HFF-Myc (cell line): ENCODE results near the gene CCL15.
A peak's percentile ranks its signal among the peaks of the same experiment; 100 is the strongest.

ENCODE experiments used
- DNase-seq: peaks from one replicate; pipeline ENCODE4 v3.0.0-alpha.2; 2011; ENCODE audit warnings: low read depth; ENCODE audit errors: extremely low read depth
- H3K4me3 ChIP-seq: replicated peaks from 2 replicates; pipeline ENCODE4 v1.5.1; 2011; ENCODE audit warnings: low read depth, mild to moderate bottlenecking, control low read depth, low read length
- CTCF ChIP-seq: IDR thresholded peaks from 2 replicates; pipeline ENCODE4 v1.5.1; 2012; ENCODE audit warnings: mild to moderate bottlenecking, low read depth, low read length, control low read depth; ENCODE audit errors: missing control alignments

CCL15 gene

GRCh38 chr17:35972535-35972934 lies 28.8 kb downstream of the CCL15 start:
- H3K4me3 ChIP-seq, result no peak overlapping the region
- TF ChIP-seq CTCF, result no peak
- no peak for DNase-seq

- no peak for DNase-seq
- H3K4me3 ChIP-seq, result no peak overlapping the region
- no peak for TF ChIP-seq CTCF
Measured at GRCh38 chr17:35972066-35972465, 29.3 kb downstream of the CCL15 start.

GRCh38 chr17:35969558-35970380 lies 31.6 kb downstream of the CCL15 start:
- DNase-seq, result peak; percentile 53
- no peak overlapping the region for H3K4me3 ChIP-seq
- peak; percentile 78 for TF ChIP-seq CTCF

GRCh38 chr17:35968520-35969054 lies 32.8 kb downstream of the CCL15 start:
- DNase-seq, result no peak
- no peak for TF ChIP-seq CTCF

GRCh38 chr17:35965272-35965671 lies 36.1 kb downstream of the CCL15 start:
- no peak for DNase-seq
- TF ChIP-seq CTCF, result no peak
- H3K4me3 ChIP-seq, result no peak overlapping the region

More at GRCh38 chr17:35968520-35969054, 32.8 kb downstream of the CCL15 start:
- no peak overlapping the region for H3K4me3 ChIP-seq

GRCh38 chr17:35963663-35964062 lies 37.7 kb downstream of the CCL15 start:
- DNase-seq, result no peak
- no peak for TF ChIP-seq CTCF
- H3K4me3 ChIP-seq, result no peak overlapping the region
